Activated B cell treated with CpG ODN at 0.5 μM for 24 hours (primary cell): Measurements from ENCODE around the gene CCDC15. TPM values are rescaled to one million over a fixed set of nuclear protein-coding genes. Genes with fewer than 3 reads are reported as not detected.

Source experiments
- ATAC-seq: fragments of 200-7000 bp; cut with Tn5 transposase; one replicate; pipeline ENCODE4 v1.10.0; 2021; ENCODE audit warnings: low read depth, mild to moderate bottlenecking, moderate library complexity
- CTCF ChIA-PET: fragments of 350-600 bp; sonication (Branson Sonifier 250); formaldehyde crosslinking; loops from one replicate; lab custom pipeline; 2021; ENCODE audit warnings: antibody characterized with exemption; lab: Charles Lee
- POLR2A ChIA-PET: fragments of 350-600 bp; sonication (Branson Sonifier 250); formaldehyde crosslinking; loops from one replicate; lab custom pipeline; 2021; ENCODE audit warnings: antibody characterized with exemption; lab: Charles Lee
- DNase-seq: peaks from one replicate; pipeline ENCODE4 v3.0.0; 2022
- H3K27ac Mint-ChIP-seq: one replicate; pipeline ENCODE4 v1.8.0; 2020; ENCODE audit warnings: mixed read lengths
- H3K27me3 Mint-ChIP-seq: one replicate; pipeline ENCODE4 v1.8.0; 2021; ENCODE audit warnings: mixed read lengths
- H3K36me3 Mint-ChIP-seq: one replicate; pipeline ENCODE4 v1.8.0; 2021; ENCODE audit warnings: low read depth, mixed read lengths
- H3K4me1 Mint-ChIP-seq: one replicate; pipeline ENCODE4 v1.8.0; 2021; ENCODE audit warnings: mixed read lengths
- H3K4me3 Mint-ChIP-seq: one replicate; pipeline ENCODE4 v1.8.0; 2020; ENCODE audit warnings: mild to moderate bottlenecking, mixed read lengths
- H3K9me3 Mint-ChIP-seq: one replicate; pipeline ENCODE4 v1.8.0; 2020; ENCODE audit warnings: mixed read lengths
- CTCF ChIP-seq: fragments of 200-600 bp; IDR thresholded peaks from one replicate; pipeline ENCODE4 v1.8.0; 2022; ENCODE audit warnings: antibody characterized with exemption, mild to moderate bottlenecking
- intact Hi-C: fragments of 100-400 bp; cut with micrococcal nuclease; formaldehyde crosslinking; loops from one replicate; pipeline ENCODE4 v1.15.1; 2024
- total RNA-seq: library from RNA; stranded (reverse); gene quantifications from 2 replicates; pipeline ENCODE4 v1.2.3, GENCODE V29; 2022

CCDC15 gene
- total RNA-seq, 1 donor from 2014 or later = 0.71 TPM

- intact Hi-C loops = no loop called here
- Mint-ChIP-seq H3K27me3 (peaks cover 25% of the 10 kb centered on the region), H3K4me3 (no peak overlapping the region), H3K9me3 (no peaks in the 10 kb centered on the region), H3K4me1 (no peaks in the 10 kb centered on the region), H3K27ac (no peak overlapping the region), H3K36me3 (no peaks in the 10 kb centered on the region)
- CTCF ChIA-PET = no interaction called here
- POLR2A ChIA-PET = no interaction called here
- DNase-seq (no peak), ATAC-seq (no peak)
- no peak for TF ChIP-seq CTCF
Observed at GRCh38 chr11:124942466-124943253, 11.3 kb upstream of the CCDC15 start.

GRCh38 chr11:124943254-124943616 lies 10.8 kb upstream of the CCDC15 start:
- no peak overlapping the region for H3K27ac Mint-ChIP-seq
- ATAC-seq (no peak), DNase-seq (no peak)
- intact Hi-C loops = no loop called here
- peaks cover 26% of the 10 kb centered on the region for H3K27me3 Mint-ChIP-seq
- H3K36me3 Mint-ChIP-seq = no peaks in the 10 kb centered on the region
- CTCF ChIA-PET = no interaction called here
- POLR2A ChIA-PET = no interaction called here
- no peak for TF ChIP-seq CTCF
- no peak overlapping the region for H3K4me3 Mint-ChIP-seq
- H3K9me3 Mint-ChIP-seq = peaks cover 3% of the 10 kb centered on the region
- no peaks in the 10 kb centered on the region for H3K4me1 Mint-ChIP-seq

- Mint-ChIP-seq H3K27ac (no peak overlapping the region), H3K9me3 (peaks cover 6% of the 10 kb centered on the region), H3K36me3 (no peaks in the 10 kb centered on the region), H3K4me3 (no peak overlapping the region), H3K4me1 (no peaks in the 10 kb centered on the region), H3K27me3 (peaks cover 26% of the 10 kb centered on the region)
- DNase-seq = no peak
- TF ChIP-seq CTCF = no peak
- POLR2A ChIA-PET = no interaction called here
- no peak for ATAC-seq
- intact Hi-C loops = no loop called here
- CTCF ChIA-PET = no interaction called here
Observed at GRCh38 chr11:124943741-124944140, 10.3 kb upstream of the CCDC15 start.

GRCh38 chr11:124944565-124944964 lies 9.4 kb upstream of the CCDC15 start:
- peaks cover 31% of the 10 kb centered on the region for H3K27me3 Mint-ChIP-seq
- intact Hi-C loops = no loop called here
- CTCF ChIA-PET = no interaction called here
- H3K27ac Mint-ChIP-seq = no peak overlapping the region
- no peak overlapping the region for H3K4me3 Mint-ChIP-seq
- POLR2A ChIA-PET = interaction anchor here (1.1 kb wide), 1 partner anchor 9 kb away, joined by 4 read pairs; the partner anchor contains the start of gene CCDC15
- H3K36me3 Mint-ChIP-seq = no peaks in the 10 kb centered on the region
- ATAC-seq = no peak
- DNase-seq = no peak
- peaks cover 10% of the 10 kb centered on the region for H3K9me3 Mint-ChIP-seq
- H3K4me1 Mint-ChIP-seq = no peaks in the 10 kb centered on the region
- TF ChIP-seq CTCF = no peak

GRCh38 chr11:124945826-124946225 lies 8.2 kb upstream of the CCDC15 start:
- ChIA-PET POLR2A (no interaction called here), CTCF (no interaction called here)
- no peak for TF ChIP-seq CTCF
- H3K4me3 Mint-ChIP-seq = no peak overlapping the region
- no peak for ATAC-seq
- intact Hi-C loops = no loop called here
- no peak overlapping the region for H3K27ac Mint-ChIP-seq
- no peak for DNase-seq
- peaks cover 10% of the 10 kb centered on the region for H3K9me3 Mint-ChIP-seq
- no peaks in the 10 kb centered on the region for H3K36me3 Mint-ChIP-seq
- H3K27me3 Mint-ChIP-seq = peaks cover 28% of the 10 kb centered on the region
- no peaks in the 10 kb centered on the region for H3K4me1 Mint-ChIP-seq
